ENCODE measurements around the gene ZFR. TPM values are rescaled to one million over a fixed set of nuclear protein-coding genes. Genes with fewer than 3 reads are reported as not detected.

Gene ZFR
- total RNA-seq, 2 donors from 2014 or later, result 45.0 to 51.8 TPM

DNA sequence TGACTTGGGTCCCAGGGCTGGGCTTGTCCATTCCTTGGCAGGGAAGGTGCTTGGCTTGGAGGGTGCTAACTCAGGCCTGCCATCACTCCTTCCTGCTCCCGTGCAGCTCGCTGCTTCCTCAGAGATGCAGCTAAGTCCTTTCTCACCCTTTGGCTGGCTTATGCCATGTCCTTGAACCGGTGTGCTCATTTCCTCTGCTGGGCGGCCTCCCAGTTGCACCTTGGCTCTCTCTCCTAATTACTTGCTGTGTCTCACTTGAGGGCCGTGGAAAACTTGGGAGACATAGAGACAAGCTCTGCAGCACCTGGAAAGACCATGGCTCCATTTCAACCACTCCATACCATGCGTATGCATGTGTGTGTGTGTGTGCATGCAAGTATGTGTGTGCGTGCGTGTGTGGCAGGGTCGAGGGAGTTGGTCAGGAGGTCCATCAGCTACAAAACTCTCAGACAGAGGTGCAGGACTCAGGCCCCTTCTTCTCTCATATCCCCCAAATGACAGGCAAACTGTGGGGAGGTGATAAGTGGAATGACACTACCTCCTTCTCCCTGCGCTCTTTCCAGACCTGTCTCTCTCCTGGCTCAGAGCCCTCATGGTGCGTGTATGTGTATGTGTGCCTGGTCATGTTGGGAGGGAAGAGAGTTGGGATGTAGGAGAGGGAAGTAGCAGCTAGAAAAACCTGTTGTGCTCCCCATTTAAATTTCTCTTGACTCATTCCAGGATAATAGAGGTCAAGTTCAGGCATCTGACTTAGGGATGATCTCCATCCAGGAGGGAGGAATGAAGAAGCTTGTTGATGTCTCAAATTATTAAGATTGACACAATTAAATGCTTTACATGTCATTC lies 114.2 kb downstream of the ZFR start:
- intact Hi-C loops (cut with DNase I), result no loop called here
- Histone ChIP-seq H3K27ac (no peak overlapping the region), H3K4me3 (no peak overlapping the region), H3K27me3 (no peaks in the 10 kb centered on the region), H3K36me3 (no peaks in the 10 kb centered on the region), H3K4me1 (peaks cover 4% of the 10 kb centered on the region), H3K9ac (ENCODE audit: low read depth in 2 of 2, low read length in 2 of 2) (peak overlapping the region in 1 of 2 donors; percentile 38), H3K9me3 (no peaks in the 10 kb centered on the region)
- TF ChIP-seq, protein P1, sequence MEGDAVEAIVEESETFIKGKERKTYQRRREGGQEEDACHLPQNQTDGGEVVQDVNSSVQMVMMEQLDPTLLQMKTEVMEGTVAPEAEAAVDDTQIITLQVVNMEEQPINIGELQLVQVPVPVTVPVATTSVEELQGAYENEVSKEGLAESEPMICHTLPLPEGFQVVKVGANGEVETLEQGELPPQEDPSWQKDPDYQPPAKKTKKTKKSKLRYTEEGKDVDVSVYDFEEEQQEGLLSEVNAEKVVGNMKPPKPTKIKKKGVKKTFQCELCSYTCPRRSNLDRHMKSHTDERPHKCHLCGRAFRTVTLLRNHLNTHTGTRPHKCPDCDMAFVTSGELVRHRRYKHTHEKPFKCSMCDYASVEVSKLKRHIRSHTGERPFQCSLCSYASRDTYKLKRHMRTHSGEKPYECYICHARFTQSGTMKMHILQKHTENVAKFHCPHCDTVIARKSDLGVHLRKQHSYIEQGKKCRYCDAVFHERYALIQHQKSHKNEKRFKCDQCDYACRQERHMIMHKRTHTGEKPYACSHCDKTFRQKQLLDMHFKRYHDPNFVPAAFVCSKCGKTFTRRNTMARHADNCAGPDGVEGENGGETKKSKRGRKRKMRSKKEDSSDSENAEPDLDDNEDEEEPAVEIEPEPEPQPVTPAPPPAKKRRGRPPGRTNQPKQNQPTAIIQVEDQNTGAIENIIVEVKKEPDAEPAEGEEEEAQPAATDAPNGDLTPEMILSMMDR (IDR thresholded peaks at IDR 0.05), result no peak
- peak; percentile 42 for DNase-seq

DNA sequence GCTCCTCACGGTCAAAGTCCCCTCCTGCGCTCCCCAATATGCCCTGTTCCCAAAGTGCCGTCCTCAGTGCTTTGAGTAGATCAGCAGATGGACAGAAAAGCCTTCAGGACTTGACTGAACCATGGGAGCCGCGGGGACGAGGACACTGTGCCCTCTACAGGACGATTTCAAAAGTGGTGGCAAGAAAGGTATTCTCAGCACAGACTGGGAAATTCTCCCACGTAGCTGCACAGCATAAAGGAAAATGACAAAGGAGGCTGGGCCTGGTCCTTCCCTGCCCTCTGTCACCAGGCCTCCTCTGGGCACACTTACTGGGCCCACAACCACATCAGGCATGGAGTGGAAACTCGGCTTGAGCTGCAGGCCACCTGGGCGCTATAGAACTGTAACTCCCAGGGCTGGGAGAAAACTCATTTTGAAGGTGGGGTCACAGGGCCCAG lies 115.1 kb downstream of the ZFR start:
- H3K9me3 ChIP-seq, result no peaks in the 10 kb centered on the region
- DNase-seq, result peak; percentile 83
- H3K4me3 ChIP-seq, result no peak overlapping the region
- H3K36me3 ChIP-seq, result no peaks in the 10 kb centered on the region
- H3K4me1 ChIP-seq, result peaks cover 4% of the 10 kb centered on the region
- TF ChIP-seq, protein P1 (IDR thresholded peaks at IDR 0.05), result peak; percentile 59
- no peak overlapping the region for H3K9ac ChIP-seq (ENCODE audit: low read depth in 2 of 2, low read length in 2 of 2)
- H3K27ac ChIP-seq, result no peak overlapping the region
- no peaks in the 10 kb centered on the region for H3K27me3 ChIP-seq
- intact Hi-C loops (cut with DNase I), result loop anchor here (5.0 to 10.0 kb wide), 2 partner anchors 97 to 215 kb away; no protein-coding TSS in a partner anchor

DNA sequence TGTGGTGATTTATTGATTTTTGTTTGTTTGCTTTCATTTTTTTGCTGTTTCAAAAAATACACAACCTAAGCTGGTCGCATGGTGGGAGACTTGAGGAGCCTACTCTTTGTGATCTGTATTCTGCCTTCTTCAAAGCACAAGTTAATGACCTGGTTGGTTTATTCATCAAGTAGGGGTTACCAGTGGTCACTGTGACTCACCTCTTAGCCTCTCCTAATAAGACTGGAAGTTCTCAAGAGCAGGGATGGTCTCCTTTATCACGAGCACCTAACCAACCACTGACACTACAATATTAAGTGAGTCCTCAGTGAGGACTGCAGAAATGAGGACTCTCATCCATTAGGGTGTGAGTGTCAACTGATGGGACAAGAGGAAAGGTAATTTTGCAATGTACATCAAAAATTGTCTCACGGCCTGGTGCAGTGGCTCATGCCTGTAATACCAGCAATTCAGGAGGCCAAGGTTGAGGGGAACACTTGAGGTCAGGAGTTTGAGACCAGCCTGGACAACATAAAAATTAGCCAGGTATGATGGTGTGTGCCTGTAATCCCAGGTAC lies 118.2 kb downstream of the ZFR start:
- intact Hi-C loops (cut with DNase I), result loop anchor here (5.0 to 10.0 kb wide), 2 partner anchors 94 to 211 kb away; no protein-coding TSS in a partner anchor

DNA sequence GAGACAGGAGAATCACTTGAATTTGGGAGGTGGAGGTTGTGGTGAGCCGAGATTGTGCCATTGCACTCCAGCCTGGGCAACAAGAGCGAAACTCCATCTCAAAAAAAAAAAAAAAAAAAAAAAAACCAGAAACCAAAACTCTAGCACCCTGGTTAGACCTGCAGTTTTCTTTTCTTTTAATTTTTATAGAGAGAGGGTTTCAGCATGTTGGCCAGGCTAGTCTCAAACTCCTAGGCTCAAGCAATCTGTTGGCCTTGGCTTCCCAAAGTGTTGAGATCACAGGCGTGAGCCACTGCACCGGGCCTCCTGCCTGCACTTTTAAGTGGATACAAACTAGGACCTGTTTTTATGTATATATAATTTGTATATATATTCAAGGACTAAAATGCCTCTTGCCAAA lies 118.9 kb downstream of the ZFR start:
- TF ChIP-seq, protein P1 (IDR thresholded peaks at IDR 0.05), result no peak
- Histone ChIP-seq H3K4me1 (peaks cover 4% of the 10 kb centered on the region), H3K4me3 (no peak overlapping the region), H3K27ac (no peak overlapping the region), H3K9me3 (no peaks in the 10 kb centered on the region), H3K27me3 (no peaks in the 10 kb centered on the region), H3K36me3 (no peaks in the 10 kb centered on the region), H3K9ac (ENCODE audit: low read depth in 2 of 2, low read length in 2 of 2) (no peak overlapping the region)
- DNase-seq, result no peak
- intact Hi-C loops (cut with DNase I), result loop anchor here (5.0 to 10.0 kb wide), 2 partner anchors 93 to 211 kb away; no protein-coding TSS in a partner anchor

More for the DNA sequence above, 118.2 kb downstream of the ZFR start:
- Histone ChIP-seq H3K27me3 (no peaks in the 10 kb centered on the region), H3K4me1 (peaks cover 4% of the 10 kb centered on the region), H3K9me3 (no peaks in the 10 kb centered on the region), H3K36me3 (no peaks in the 10 kb centered on the region), H3K4me3 (no peak overlapping the region), H3K27ac (no peak overlapping the region), H3K9ac (ENCODE audit: low read depth in 2 of 2, low read length in 2 of 2) (no peak overlapping the region)
- DNase-seq, result no peak
- TF ChIP-seq, protein P1 (IDR thresholded peaks at IDR 0.05), result no peak

DNA sequence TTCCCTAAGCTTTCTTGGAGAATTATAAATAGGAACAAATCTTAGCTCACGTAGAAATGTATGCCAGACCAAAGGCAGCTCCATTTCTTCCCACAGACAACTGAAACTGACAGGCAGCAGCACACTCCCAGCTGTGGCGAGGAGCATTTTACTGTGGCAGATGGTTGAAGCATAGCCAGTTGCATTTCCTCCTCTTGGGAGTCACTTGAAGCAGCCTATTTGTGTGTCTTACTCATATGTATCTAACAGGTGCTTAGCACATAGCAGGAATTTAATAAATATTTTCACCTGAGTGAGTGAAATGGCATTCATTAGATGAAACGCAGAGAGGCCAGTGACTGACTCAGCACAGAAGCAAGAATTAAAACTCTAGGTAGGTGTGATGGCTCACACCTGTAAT lies 119.5 kb downstream of the ZFR start:
- H3K9me3 ChIP-seq, result no peaks in the 10 kb centered on the region
- no peaks in the 10 kb centered on the region for H3K27me3 ChIP-seq
- H3K36me3 ChIP-seq, result no peaks in the 10 kb centered on the region
- TF ChIP-seq, protein P1 (IDR thresholded peaks at IDR 0.05), result no peak
- H3K4me3 ChIP-seq, result no peak overlapping the region
- no peak overlapping the region for H3K9ac ChIP-seq (ENCODE audit: low read depth in 2 of 2, low read length in 2 of 2)
- DNase-seq, result no peak
- peaks cover 4% of the 10 kb centered on the region for H3K4me1 ChIP-seq
- H3K27ac ChIP-seq, result no peak overlapping the region
- intact Hi-C loops (cut with DNase I), result loop anchor here (5.0 to 10.0 kb wide), 2 partner anchors 93 to 210 kb away; no protein-coding TSS in a partner anchor

Measured in colonic mucosa (tissue), 4 donors.